ENCODE measurements around the gene LRRC57.
A peak's percentile ranks its signal among the peaks of the same experiment; 100 is the strongest.

LRRC57 gene

DNA sequence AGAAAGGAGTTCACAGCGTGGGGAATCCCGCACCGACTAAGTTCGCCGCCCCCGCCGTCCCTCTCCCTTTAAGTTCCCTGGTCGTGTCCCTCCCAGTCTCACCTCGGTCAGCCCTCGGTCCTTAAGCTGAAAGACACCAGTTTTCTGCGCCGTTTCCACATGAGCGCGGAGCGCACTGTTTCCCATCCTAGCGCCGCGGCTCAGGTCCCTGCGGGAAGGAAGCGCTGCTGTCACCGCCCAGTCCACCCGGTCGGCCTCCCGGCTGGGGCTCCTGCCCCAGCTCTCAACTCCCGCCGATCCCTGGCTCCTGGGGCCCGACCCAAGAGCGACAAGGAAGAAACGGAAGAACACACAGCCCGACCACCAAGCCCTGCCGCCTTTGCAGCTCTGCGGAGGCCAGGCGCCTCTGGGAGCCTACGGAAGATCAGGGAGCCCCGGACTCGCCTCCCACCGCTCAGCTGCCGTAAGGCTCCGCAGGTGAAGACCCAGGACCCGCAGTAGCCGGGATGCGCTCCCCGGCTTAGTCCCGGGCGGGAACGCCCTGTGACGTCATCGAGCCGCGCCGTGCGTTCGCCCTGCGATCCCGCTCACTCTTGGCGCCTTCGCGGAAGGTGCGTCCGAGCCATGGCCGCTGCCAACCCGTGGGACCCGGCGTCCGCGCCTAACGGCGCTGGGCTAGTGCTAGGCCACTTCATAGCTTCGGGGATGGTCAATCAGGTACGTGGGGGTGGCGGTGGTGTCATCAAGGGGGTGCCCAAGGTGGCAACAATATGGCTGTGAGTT, at the start of gene LRRC57, which contains the start of gene HAUS2:
Gene LRRC57 (minus strand): TSS at position 545 of the 783 bp plus-strand sequence. CDS start 359 bp downstream, at position 186.
Gene HAUS2 (plus strand): TSS at position 590 of the 783 bp plus-strand sequence. CDS start 35 bp downstream, at position 625.
- peak within 1 kb of the TSS; percentile 97 to 99 (median 98) for H3K4me3 ChIP-seq (ENCODE audit: low read depth in 1 of 5, low read length in 5 of 5)
- peaks cover 0 to 29% (median 20%) of the 10 kb centered on the region in 5 donors for H3K4me1 ChIP-seq (ENCODE audit: control insufficient read depth in 5 of 5, insufficient read depth in 5 of 5, low read length in 5 of 5)
- peak within 1 kb of the TSS; percentile 89 for H3K27ac ChIP-seq (ENCODE audit: low read depth, low read length)
- peaks cover 13 to 21% (median 16%) of the 10 kb centered on the region in 5 donors for H3K36me3 ChIP-seq (ENCODE audit: control insufficient read depth in 5 of 5, insufficient read depth in 5 of 5, low read length in 5 of 5)
- H3K27me3 ChIP-seq (ENCODE audit: control insufficient read depth in 5 of 5, insufficient read depth in 4 of 5, low read length in 5 of 5) = no peaks in the 10 kb centered on the region
- no peaks in the 10 kb centered on the region for H3K9me3 ChIP-seq (ENCODE audit: control insufficient read depth in 5 of 5, low read length in 5 of 5)
- H3K9ac ChIP-seq (ENCODE audit: low read length in 5 of 5) = peak within 1 kb of the TSS; percentile 92 to 99 (median 97)

DNA sequence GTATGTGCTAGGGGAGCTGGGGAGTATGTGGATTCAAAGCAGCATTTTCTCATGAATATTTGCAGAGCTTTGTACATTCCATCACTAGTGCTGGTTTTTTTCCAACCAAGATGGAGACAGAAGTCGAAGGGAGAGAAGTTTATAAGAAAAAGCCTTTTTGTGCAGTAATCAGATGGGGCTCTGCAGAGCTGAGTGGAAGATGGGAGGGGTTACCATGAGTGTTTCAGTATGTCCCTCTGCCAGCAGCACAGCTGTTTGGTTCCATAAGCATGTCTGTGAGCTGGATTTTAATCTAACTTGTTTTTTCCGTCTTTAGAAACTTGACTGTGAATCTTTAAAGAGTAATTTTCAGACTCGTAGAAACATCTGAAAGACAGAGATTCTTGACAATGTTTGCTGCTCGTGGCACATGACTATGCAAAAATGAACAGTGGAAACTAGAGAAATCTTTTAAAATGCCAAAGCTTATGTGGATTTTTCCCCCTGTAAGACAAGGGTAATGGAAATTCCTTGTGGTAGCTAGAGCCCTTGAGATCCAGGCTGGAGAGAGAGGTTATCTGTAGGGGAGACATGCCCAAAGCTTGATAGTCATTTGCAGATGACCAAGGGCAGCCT, 47.1 kb upstream of the LRRC57 start:
- no peaks in the 10 kb centered on the region for H3K27me3 ChIP-seq (ENCODE audit: control insufficient read depth in 5 of 5, insufficient read depth in 4 of 5, low read length in 5 of 5)
- H3K4me1 ChIP-seq (ENCODE audit: control insufficient read depth in 5 of 5, insufficient read depth in 5 of 5, low read length in 5 of 5) = peaks cover 0 to 34% (median 26%) of the 10 kb centered on the region in 5 donors
- no peak overlapping the region for H3K9ac ChIP-seq (ENCODE audit: low read length in 5 of 5)
- no peaks in the 10 kb centered on the region for H3K9me3 ChIP-seq (ENCODE audit: control insufficient read depth in 5 of 5, low read length in 5 of 5)
- H3K36me3 ChIP-seq (ENCODE audit: control insufficient read depth in 5 of 5, insufficient read depth in 5 of 5, low read length in 5 of 5) = peaks cover 0 to 5% (median 0%) of the 10 kb centered on the region in 5 donors
- H3K4me3 ChIP-seq (ENCODE audit: low read depth in 1 of 5, low read length in 5 of 5) = no peak overlapping the region
- no peak overlapping the region for H3K27ac ChIP-seq (ENCODE audit: low read depth, low read length)

DNA sequence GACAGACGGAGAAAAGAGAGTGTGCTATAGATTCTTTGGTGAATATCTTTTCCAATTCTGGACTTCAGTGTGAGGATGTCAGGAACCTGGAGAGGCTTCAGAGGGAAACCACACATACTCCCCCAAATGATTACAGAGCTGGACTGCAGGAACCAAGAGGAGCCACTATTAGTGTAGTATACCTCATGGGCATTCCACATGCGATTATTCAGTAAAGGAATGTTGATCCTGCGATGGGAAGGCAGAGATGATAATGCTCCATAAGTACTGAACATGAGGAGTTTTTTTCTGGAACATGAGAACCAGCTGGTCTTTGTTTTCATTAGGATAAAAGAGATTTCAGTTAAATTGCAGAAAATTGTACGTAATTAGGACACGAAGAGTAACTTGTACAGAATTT, 45.5 kb upstream of the LRRC57 start:
- H3K9me3 ChIP-seq (ENCODE audit: control insufficient read depth in 5 of 5, low read length in 5 of 5) = no peaks in the 10 kb centered on the region
- H3K4me1 ChIP-seq (ENCODE audit: control insufficient read depth in 5 of 5, insufficient read depth in 5 of 5, low read length in 5 of 5) = peaks cover 0 to 34% (median 26%) of the 10 kb centered on the region in 5 donors
- H3K4me3 ChIP-seq (ENCODE audit: low read depth in 1 of 5, low read length in 5 of 5) = no peak overlapping the region
- H3K9ac ChIP-seq (ENCODE audit: low read length in 5 of 5) = no peak overlapping the region
- peak overlapping the region; percentile 5 for H3K27ac ChIP-seq (ENCODE audit: low read depth, low read length)
- peaks cover 0 to 8% (median 0%) of the 10 kb centered on the region in 5 donors for H3K36me3 ChIP-seq (ENCODE audit: control insufficient read depth in 5 of 5, insufficient read depth in 5 of 5, low read length in 5 of 5)
- no peaks in the 10 kb centered on the region for H3K27me3 ChIP-seq (ENCODE audit: control insufficient read depth in 5 of 5, insufficient read depth in 4 of 5, low read length in 5 of 5)

DNA sequence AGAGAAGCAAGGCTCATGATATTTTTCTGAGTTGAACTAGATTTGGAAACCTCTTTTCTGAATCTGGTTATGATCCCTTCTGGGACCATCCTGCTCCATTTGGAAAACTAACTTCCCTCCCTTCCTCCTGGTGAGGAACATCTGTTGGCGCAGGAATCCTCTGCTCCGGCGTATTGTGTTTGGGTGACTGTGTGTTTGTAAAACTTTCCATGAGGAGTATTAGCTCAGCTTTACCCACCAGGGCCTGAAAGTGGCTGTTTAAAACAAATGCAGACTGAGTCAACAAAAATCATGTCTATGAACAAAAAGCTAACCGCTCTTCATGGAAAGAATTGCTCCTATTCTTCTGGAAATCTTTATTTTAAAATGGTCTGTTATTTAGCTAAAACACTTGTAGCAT, 44.5 kb upstream of the LRRC57 start:
- H3K36me3 ChIP-seq (ENCODE audit: control insufficient read depth in 5 of 5, insufficient read depth in 5 of 5, low read length in 5 of 5) = peaks cover 0 to 8% (median 0%) of the 10 kb centered on the region in 5 donors
- H3K9me3 ChIP-seq (ENCODE audit: control insufficient read depth in 5 of 5, low read length in 5 of 5) = no peaks in the 10 kb centered on the region
- H3K4me1 ChIP-seq (ENCODE audit: control insufficient read depth in 5 of 5, insufficient read depth in 5 of 5, low read length in 5 of 5) = peaks cover 0 to 40% (median 30%) of the 10 kb centered on the region in 5 donors
- H3K27ac ChIP-seq (ENCODE audit: low read depth, low read length) = peak overlapping the region; percentile 32
- H3K27me3 ChIP-seq (ENCODE audit: control insufficient read depth in 5 of 5, insufficient read depth in 4 of 5, low read length in 5 of 5) = no peaks in the 10 kb centered on the region
- H3K9ac ChIP-seq (ENCODE audit: low read length in 5 of 5) = peak overlapping the region in 1 of 5 donors; percentile 52
- H3K4me3 ChIP-seq (ENCODE audit: low read depth in 1 of 5, low read length in 5 of 5) = peak overlapping the region in 3 of 5 donors; percentile 16 to 34 (median 22)

DNA sequence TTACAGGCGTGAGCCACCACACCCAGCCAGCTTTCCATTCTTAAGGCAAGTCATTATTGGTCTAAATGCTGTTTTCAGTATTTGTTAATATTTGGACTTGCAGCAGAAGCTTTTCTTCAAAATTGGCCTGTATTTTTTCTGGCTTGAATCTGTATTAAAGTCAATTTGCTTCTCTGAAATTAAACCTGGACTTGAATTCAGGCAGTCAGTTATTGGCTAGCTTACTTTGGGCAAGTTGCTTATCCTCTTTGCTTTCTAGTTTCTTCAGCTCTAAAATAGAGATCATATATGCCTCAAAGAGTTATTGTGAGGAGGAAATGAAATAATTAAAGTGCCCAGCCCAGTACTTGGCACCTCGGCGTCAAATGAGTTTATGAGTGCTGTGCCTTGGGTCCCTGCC, 44.1 kb upstream of the LRRC57 start:
- Histone ChIP-seq H3K27ac (ENCODE audit: low read depth, low read length) (peak overlapping the region; percentile 32), H3K4me3 (ENCODE audit: low read depth in 1 of 5, low read length in 5 of 5) (peak overlapping the region in 3 of 5 donors; percentile 16 to 34 (median 22)), H3K36me3 (ENCODE audit: control insufficient read depth in 5 of 5, insufficient read depth in 5 of 5, low read length in 5 of 5) (peaks cover 0 to 8% (median 0%) of the 10 kb centered on the region in 5 donors), H3K4me1 (ENCODE audit: control insufficient read depth in 5 of 5, insufficient read depth in 5 of 5, low read length in 5 of 5) (peaks cover 0 to 43% (median 30%) of the 10 kb centered on the region in 5 donors), H3K9me3 (ENCODE audit: control insufficient read depth in 5 of 5, low read length in 5 of 5) (no peaks in the 10 kb centered on the region), H3K27me3 (ENCODE audit: control insufficient read depth in 5 of 5, insufficient read depth in 4 of 5, low read length in 5 of 5) (no peaks in the 10 kb centered on the region), H3K9ac (ENCODE audit: low read length in 5 of 5) (peak overlapping the region in 1 of 5 donors; percentile 52)

DNA sequence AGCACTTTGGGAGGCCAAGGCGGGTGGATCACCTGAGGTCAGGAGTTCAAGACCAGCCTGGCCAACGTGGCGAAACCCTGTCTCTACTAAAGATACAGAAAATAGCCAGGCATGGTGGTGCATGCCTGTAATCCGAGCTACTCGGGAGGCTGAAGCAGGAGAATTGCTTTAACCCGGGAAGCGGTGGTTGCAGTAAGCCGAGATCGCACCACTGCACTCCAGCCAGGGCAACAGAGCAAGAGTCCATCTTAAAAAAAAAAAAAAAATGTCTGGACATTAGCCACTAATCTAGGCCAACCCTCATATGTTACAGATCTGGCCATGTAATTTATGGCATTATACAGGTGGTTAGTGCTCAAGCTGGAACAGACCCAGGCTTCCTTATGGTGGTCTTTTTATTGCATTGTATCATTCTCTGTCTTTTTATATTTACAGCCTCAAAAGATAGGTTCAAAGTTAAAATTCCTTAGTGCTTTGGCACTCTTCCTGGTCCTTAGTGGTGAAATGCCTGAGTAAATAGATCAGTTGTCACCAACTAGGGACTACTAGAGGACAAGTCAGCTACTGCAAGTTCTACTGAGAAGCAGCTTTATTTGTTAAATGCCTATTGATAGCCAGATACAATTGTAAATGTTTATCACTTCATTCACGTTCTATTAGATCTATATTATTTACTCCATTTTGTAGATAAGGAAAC, 42.8 kb upstream of the LRRC57 start:
- H3K27me3 ChIP-seq (ENCODE audit: control insufficient read depth in 5 of 5, insufficient read depth in 4 of 5, low read length in 5 of 5) = no peaks in the 10 kb centered on the region
- peak overlapping the region; percentile 11 for H3K27ac ChIP-seq (ENCODE audit: low read depth, low read length)
- no peak overlapping the region for H3K9ac ChIP-seq (ENCODE audit: low read length in 5 of 5)
- H3K4me1 ChIP-seq (ENCODE audit: control insufficient read depth in 5 of 5, insufficient read depth in 5 of 5, low read length in 5 of 5) = peaks cover 0 to 43% (median 28%) of the 10 kb centered on the region in 5 donors
- H3K9me3 ChIP-seq (ENCODE audit: control insufficient read depth in 5 of 5, low read length in 5 of 5) = no peaks in the 10 kb centered on the region
- H3K36me3 ChIP-seq (ENCODE audit: control insufficient read depth in 5 of 5, insufficient read depth in 5 of 5, low read length in 5 of 5) = peaks cover 0 to 9% (median 0%) of the 10 kb centered on the region in 5 donors
- peak overlapping the region in 1 of 5 donors; percentile 35 for H3K4me3 ChIP-seq (ENCODE audit: low read depth in 1 of 5, low read length in 5 of 5)

DNA sequence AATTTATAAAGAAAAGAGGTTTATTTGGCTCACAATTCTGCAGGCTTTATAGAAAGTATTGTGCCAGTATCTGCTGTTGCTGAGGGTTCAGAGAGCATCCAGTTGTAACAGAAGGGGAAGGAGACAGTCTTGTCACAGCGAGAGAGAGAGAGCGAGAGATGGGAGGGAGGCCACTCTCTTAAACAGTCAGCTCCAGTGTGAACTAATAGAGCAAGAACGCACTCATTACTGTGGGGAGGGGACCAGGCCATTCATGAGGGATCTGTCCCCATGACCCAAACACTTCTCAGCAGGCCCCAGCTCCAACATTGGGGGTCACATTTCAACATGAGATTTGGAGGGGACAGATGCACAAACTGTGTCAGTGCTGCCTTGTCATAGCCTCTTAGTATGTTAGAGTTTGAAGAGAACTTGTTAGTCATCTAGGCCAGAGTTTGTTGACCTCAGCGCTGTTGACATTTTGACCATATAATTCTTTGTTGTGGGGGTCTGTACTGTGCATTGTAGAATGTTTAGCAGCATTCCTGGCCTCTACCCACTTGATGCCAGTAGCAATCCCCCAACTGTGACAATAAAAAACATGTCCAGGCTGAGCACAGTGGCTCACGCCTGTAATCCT, 42.1 kb upstream of the LRRC57 start:
- no peaks in the 10 kb centered on the region for H3K27me3 ChIP-seq (ENCODE audit: control insufficient read depth in 5 of 5, insufficient read depth in 4 of 5, low read length in 5 of 5)
- H3K27ac ChIP-seq (ENCODE audit: low read depth, low read length) = peak overlapping the region; percentile 11
- H3K9me3 ChIP-seq (ENCODE audit: control insufficient read depth in 5 of 5, low read length in 5 of 5) = no peaks in the 10 kb centered on the region
- peaks cover 0 to 15% (median 5%) of the 10 kb centered on the region in 5 donors for H3K36me3 ChIP-seq (ENCODE audit: control insufficient read depth in 5 of 5, insufficient read depth in 5 of 5, low read length in 5 of 5)
- H3K4me3 ChIP-seq (ENCODE audit: low read depth in 1 of 5, low read length in 5 of 5) = peak overlapping the region in 1 of 5 donors; percentile 35
- peaks cover 0 to 41% (median 22%) of the 10 kb centered on the region in 5 donors for H3K4me1 ChIP-seq (ENCODE audit: control insufficient read depth in 5 of 5, insufficient read depth in 5 of 5, low read length in 5 of 5)
- no peak overlapping the region for H3K9ac ChIP-seq (ENCODE audit: low read length in 5 of 5)

DNA sequence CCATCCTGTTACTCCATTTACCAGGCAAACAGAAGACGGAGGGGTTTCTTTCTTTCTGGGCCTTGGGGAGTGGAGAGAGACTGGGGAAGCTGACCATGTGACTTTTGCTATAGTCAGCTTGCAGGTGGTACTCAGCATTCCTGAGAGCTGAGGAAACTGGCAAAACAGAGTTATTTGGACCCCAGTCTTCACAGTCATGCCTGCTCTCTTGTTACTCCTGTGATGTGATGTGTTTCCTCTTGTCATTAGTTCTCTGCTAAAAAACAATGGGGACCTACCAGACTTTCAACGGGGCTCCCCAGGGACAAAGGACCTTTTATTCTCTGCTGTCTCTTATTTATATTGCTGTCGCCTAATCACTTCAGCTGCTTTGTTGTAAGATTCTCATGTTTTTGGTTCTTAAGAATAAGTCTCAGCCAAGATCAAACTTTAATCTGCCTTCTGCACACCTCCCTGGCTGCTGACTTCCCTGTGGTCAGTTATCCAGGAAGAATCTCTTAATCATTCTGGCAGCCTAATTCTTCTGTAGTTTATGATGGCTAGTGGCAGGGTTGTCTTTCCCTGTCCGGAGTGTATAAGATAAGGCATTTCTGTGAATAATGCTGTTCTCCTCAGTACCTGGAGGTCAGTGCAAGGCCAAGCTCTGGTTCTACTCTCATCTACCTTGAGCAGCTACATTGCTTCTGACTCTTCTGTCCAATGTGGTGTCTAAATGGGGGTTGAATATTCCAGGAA, 35.6 kb upstream of the LRRC57 start:
- Histone ChIP-seq H3K9ac (ENCODE audit: low read length in 5 of 5) (no peak overlapping the region), H3K27me3 (ENCODE audit: control insufficient read depth in 5 of 5, insufficient read depth in 4 of 5, low read length in 5 of 5) (no peaks in the 10 kb centered on the region), H3K9me3 (ENCODE audit: control insufficient read depth in 5 of 5, low read length in 5 of 5) (no peaks in the 10 kb centered on the region), H3K27ac (ENCODE audit: low read depth, low read length) (peak overlapping the region; percentile 38), H3K4me1 (ENCODE audit: control insufficient read depth in 5 of 5, insufficient read depth in 5 of 5, low read length in 5 of 5) (peaks cover 6 to 52% (median 23%) of the 10 kb centered on the region in 5 donors), H3K4me3 (ENCODE audit: low read depth in 1 of 5, low read length in 5 of 5) (no peak overlapping the region), H3K36me3 (ENCODE audit: control insufficient read depth in 5 of 5, insufficient read depth in 5 of 5, low read length in 5 of 5) (peaks cover 0 to 11% (median 5%) of the 10 kb centered on the region in 5 donors)

Data from subcutaneous abdominal adipose tissue (tissue), 5 donors.